ENCODE results near the gene IGFALS.

- TF ChIP-seq SMC3 (conservative IDR thresholded peaks at IDR 0.05; ENCODE audit: poor library complexity) (no peak), CTCF (IDR thresholded peaks at IDR 0.05; ENCODE audit: poor library complexity, severe bottlenecking) (no peak), EZH2 (IDR thresholded peaks at IDR 0.05; ENCODE audit: borderline replicate concordance, insufficient read depth, low read length, poor library complexity, severe bottlenecking) (no peak), MXI1 (conservative IDR thresholded peaks at IDR 0.05; ENCODE audit: poor library complexity, severe bottlenecking) (no peak)
Measured at GRCh38 chr16:1745900-1746692, 47.4 kb downstream of the IGFALS start.

Measured in neural cell (in vitro differentiated cells).